GM13977 (cell line): ENCODE results near the gene KRT72.

Experiments
- DNase-seq: peaks from one replicate; pipeline ENCODE4 v3.0.0; 2012; ENCODE audit warnings: low spot score
- CTCF ChIP-seq: IDR thresholded peaks from 2 replicates; pipeline ENCODE4 v1.5.1; 2012; ENCODE audit warnings: mild to moderate bottlenecking, control low read depth; ENCODE audit not compliant: insufficient read depth; ENCODE audit errors: extremely low read depth, missing control alignments
- in situ Hi-C: fragments of 300-500 bp; cut with MboI; formaldehyde crosslinking; loops from one replicate; pipeline ENCODE4 v1.12.0; 2022; ENCODE audit warnings: low sequenced_read_pairs, low pct_unique_long_range_greater_than_20kb, mixed read lengths, inconsistent platforms; ENCODE audit not compliant: unreplicated experiment

Gene KRT72

GRCh38 chr12:52546126-52546525 is 55.1 kb downstream of the KRT72 start:
- no peak for TF ChIP-seq CTCF
- in situ Hi-C loops = no loop called here
- DNase-seq = no peak

GRCh38 chr12:52543985-52544883 is 57.0 kb downstream of the KRT72 start:
- DNase-seq = no peak
- TF ChIP-seq CTCF = no peak
- in situ Hi-C loops = no loop called here

- in situ Hi-C loops = no loop called here
- no peak for DNase-seq
- TF ChIP-seq CTCF = no peak
Observed at GRCh38 chr12:52542785-52543318, 58.4 kb downstream of the KRT72 start.

GRCh38 chr12:52542157-52542556 is 59.1 kb downstream of the KRT72 start:
- in situ Hi-C loops = no loop called here
- no peak for DNase-seq
- TF ChIP-seq CTCF = no peak

GRCh38 chr12:52541709-52542108 is 59.6 kb downstream of the KRT72 start:
- TF ChIP-seq CTCF = no peak
- in situ Hi-C loops = no loop called here
- DNase-seq = no peak

- in situ Hi-C loops = no loop called here
- no peak for DNase-seq
- no peak for TF ChIP-seq CTCF
Observed at GRCh38 chr12:52540531-52540930, 60.7 kb downstream of the KRT72 start.
